Kidney (tissue), 14 donors: ENCODE measurements around the gene FFAR1. TPM values are rescaled to one million over a fixed set of nuclear protein-coding genes. Genes with fewer than 3 reads are reported as not detected.

Source experiments
- DNase-seq, 5 donors: peaks; one replicate each; pipeline ENCODE4 v3.0.0-alpha.2; 2013 to 2020
- FAIRE-seq: peaks from 2 replicates; lab custom pipeline; 2012; peaks lifted over from hg19 to GRCh38; lab: Jason Lieb, UNC
- H3K27ac ChIP-seq, 2 donors: one replicate each; pipeline ENCODE4 v1.7.0; 2013; ENCODE audit warnings: low read depth in 2 of 2, low read length in 2 of 2, inconsistent platforms in 1 of 2
- H3K27me3 ChIP-seq: one replicate; pipeline ENCODE4 v1.7.1; 2013; ENCODE audit warnings: low read length, inconsistent platforms; ENCODE audit not compliant: control insufficient read depth, insufficient read depth
- H3K36me3 ChIP-seq, 3 donors: one replicate each; pipeline versions ENCODE4 v1.7.0 to v1.7.1; 2013; ENCODE audit warnings: low read length in 3 of 3, control low read depth in 1 of 3, inconsistent platforms in 1 of 3; ENCODE audit not compliant: insufficient read depth in 3 of 3, control insufficient read depth in 2 of 3
- H3K4me1 ChIP-seq, 3 donors: one replicate each; pipeline versions ENCODE4 v1.7.0 to v1.7.1; 2013; ENCODE audit warnings: low read length in 3 of 3, inconsistent platforms in 1 of 3, low read depth in 1 of 3; ENCODE audit not compliant: control insufficient read depth in 2 of 3, insufficient read depth in 2 of 3
- H3K4me3 ChIP-seq, 3 donors: one replicate each; pipeline versions ENCODE4 v1.7.0 to v1.8.1; 2013; ENCODE audit warnings: low read length in 3 of 3, control low read depth in 1 of 3, inconsistent platforms in 1 of 3
- H3K9ac ChIP-seq, 3 donors: one replicate each; pipeline versions ENCODE4 v1.7.0 to v1.7.1; 2013; ENCODE audit warnings: low read length in 3 of 3, control low read depth in 1 of 3, inconsistent platforms in 1 of 3
- H3K9me3 ChIP-seq, 3 donors: one replicate each; pipeline versions ENCODE4 v1.7.0 to v1.7.1; 2013; ENCODE audit warnings: low read length in 3 of 3, control low read depth in 1 of 3, inconsistent platforms in 1 of 3; ENCODE audit not compliant: control insufficient read depth in 2 of 3, insufficient read depth in 1 of 3
- intact Hi-C: fragments of 100-400 bp; cut with DNase I; formaldehyde crosslinking; loops from one replicate; pipeline ENCODE4 v1.11.1; 2022
- polyA plus RNA-seq: library from polyadenylated mRNA; stranded (reverse); fragments of 350-450 nt; fragmentation: Illumina TruSeq; extraction: RNeasy Lipid Tissue Mini Kit (QIAGEN cat#74804); gene quantifications from one replicate; pipeline ENCODE4 v1.2.3, GENCODE V29; 2014; ENCODE audit warnings: low read depth, low replicate concordance; ENCODE audit not compliant: insufficient read depth
- total RNA-seq: library from RNA; stranded (reverse); fragmentation: NEBNext Ultra II Directional; extraction: Animal tissue kit (Norgen Biotek cat#: 25700); gene quantifications from one replicate; pipeline ENCODE4 v1.2.1, GENCODE V29; 2021
- TF ChIP-seq, protein P1 (sequence below): IDR thresholded peaks from 3 replicates; pipeline ENCODE4 v1.5.1; 2012; ENCODE audit warnings: mild to moderate bottlenecking, moderate library complexity, borderline replicate concordance; ENCODE audit not compliant: insufficient read depth; ENCODE audit errors: extremely low read depth
- donor health status: control.
- donor health status: control.
- donor health status: control.
- donor health status: control.
- donor health status: control.
- donor health status: DM: yes; HTN: yes; CAD: no.
- donor health status: Normal renal cell carcinoma (clear cell type).

FFAR1 gene
- total and polyA plus RNA-seq, 2 donors from 2014 or later = not detected

DNA sequence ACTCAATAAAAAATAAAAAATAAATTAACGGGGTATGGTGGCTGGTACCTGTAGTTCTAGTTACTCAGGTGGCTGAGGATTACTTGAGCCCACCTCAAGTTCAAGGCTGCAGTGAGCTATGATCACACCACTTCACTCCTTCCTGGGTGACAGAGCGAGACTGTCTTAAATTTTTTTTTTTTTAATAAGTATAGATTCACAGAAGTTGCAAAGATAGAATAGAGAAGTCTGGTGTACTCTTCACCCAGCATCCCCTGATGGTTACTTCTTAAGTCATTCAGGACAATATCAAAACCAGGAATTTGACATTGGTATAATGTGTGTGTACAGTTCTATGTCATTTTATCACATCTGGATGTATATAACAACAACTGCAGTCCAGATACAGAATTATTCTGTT is 26.4 kb upstream of the FFAR1 start:
- FAIRE-seq = no peak
- Histone ChIP-seq H3K9me3 (peaks cover 0 to 5% (median 2%) of the 10 kb centered on the region in 3 donors), H3K27me3 (no peaks in the 10 kb centered on the region), H3K4me3 (no peak overlapping the region), H3K36me3 (no peaks in the 10 kb centered on the region), H3K27ac (no peak overlapping the region), H3K9ac (no peak overlapping the region), H3K4me1 (peaks cover 0 to 6% (median 0%) of the 10 kb centered on the region in 3 donors)
- DNase-seq = no peak
- TF ChIP-seq, protein P1, sequence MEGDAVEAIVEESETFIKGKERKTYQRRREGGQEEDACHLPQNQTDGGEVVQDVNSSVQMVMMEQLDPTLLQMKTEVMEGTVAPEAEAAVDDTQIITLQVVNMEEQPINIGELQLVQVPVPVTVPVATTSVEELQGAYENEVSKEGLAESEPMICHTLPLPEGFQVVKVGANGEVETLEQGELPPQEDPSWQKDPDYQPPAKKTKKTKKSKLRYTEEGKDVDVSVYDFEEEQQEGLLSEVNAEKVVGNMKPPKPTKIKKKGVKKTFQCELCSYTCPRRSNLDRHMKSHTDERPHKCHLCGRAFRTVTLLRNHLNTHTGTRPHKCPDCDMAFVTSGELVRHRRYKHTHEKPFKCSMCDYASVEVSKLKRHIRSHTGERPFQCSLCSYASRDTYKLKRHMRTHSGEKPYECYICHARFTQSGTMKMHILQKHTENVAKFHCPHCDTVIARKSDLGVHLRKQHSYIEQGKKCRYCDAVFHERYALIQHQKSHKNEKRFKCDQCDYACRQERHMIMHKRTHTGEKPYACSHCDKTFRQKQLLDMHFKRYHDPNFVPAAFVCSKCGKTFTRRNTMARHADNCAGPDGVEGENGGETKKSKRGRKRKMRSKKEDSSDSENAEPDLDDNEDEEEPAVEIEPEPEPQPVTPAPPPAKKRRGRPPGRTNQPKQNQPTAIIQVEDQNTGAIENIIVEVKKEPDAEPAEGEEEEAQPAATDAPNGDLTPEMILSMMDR = no peak
- intact Hi-C loops = no loop called here

DNA sequence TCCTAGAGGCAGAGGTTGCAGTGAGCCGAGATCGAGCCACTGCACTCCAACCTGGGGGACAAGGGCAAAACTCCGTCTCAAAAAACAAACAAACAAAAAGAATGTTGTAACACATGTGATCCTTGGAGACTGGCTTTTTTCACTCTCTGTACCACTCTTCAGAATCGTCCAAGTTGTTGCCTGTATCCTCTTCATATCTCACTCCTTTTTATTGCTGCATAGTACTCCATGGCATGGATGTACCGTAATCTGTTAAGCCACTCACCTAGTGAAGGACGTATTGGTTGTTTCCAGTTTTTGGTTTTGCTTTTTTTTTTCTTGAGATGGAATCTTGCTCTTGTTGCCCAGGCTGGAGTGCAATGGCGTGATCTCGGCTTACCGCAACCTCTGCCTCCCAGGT is 25.7 kb upstream of the FFAR1 start:
- Histone ChIP-seq H3K9ac (no peak overlapping the region), H3K36me3 (no peaks in the 10 kb centered on the region), H3K4me3 (no peak overlapping the region), H3K27ac (no peak overlapping the region), H3K9me3 (peaks cover 0 to 5% (median 2%) of the 10 kb centered on the region in 3 donors), H3K27me3 (no peaks in the 10 kb centered on the region), H3K4me1 (peaks cover 0 to 6% (median 0%) of the 10 kb centered on the region in 3 donors)
- TF ChIP-seq, protein P1 = no peak
- FAIRE-seq (no peak), DNase-seq (no peak)
- intact Hi-C loops = no loop called here

DNA sequence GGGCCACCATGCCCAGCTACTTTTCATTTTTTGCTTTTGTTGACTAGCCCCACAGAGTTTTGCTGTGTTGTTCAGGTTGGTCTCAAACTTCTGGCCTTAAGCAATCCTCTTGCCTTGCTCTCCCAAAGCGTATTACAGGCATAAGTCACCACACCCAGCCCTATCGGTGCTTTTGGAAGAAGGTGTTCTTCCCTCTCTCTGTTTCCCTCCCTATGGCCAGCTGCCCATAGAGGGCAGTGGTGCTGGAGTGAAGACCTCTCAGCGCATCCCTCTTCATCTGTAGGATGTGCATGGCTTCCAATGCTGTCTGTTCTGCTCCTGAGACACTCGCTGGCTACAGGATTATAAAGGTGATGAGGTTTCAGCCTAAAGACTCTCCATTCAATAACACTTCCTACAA is 20.1 kb upstream of the FFAR1 start:
- TF ChIP-seq, protein P1 = no peak
- Histone ChIP-seq H3K36me3 (no peaks in the 10 kb centered on the region), H3K27me3 (no peaks in the 10 kb centered on the region), H3K9me3 (no peaks in the 10 kb centered on the region), H3K9ac (no peak overlapping the region), H3K27ac (no peak overlapping the region), H3K4me1 (no peaks in the 10 kb centered on the region), H3K4me3 (no peak overlapping the region)
- DNase-seq (no peak), FAIRE-seq (no peak)
- intact Hi-C loops = no loop called here

DNA sequence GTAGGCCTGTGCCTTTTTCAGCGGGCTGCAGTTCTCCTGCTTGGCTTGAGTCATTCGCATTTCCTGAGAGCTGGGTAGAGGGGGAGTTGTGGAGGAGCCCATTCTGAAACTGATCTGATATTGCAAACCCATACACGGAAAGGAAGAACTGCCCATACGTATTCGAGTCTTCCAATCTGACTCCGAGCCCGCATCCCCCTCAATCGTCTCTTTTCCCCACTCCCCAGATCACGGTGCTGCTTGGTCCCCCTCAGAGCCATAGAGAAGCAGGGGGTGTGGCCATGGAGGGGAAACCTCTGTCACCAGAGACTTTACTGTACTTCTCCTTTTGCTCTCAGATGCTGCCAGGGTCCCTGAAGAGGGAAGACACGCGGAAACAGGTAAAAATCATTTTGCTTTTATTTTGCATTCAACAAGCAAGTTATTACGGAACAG is 18.8 kb upstream of the FFAR1 start, which contains the start of gene CD22:
Gene CD22 (plus strand): TSS at position 337 of the 435 bp plus-strand sequence. CDS start 2,854 bp downstream, outside the sequence.
- FAIRE-seq (no peak), DNase-seq (no peak)
- no peaks in the 10 kb centered on the region for H3K4me1 ChIP-seq
- H3K27me3 ChIP-seq = no peaks in the 10 kb centered on the region
- no peaks in the 10 kb centered on the region for H3K9me3 ChIP-seq
- no peaks in the 10 kb centered on the region for H3K36me3 ChIP-seq
- intact Hi-C loops = no loop called here
- no peak within 1 kb of the TSS for H3K27ac ChIP-seq
- TF ChIP-seq, protein P1 = no peak
- H3K9ac ChIP-seq = no peak within 1 kb of the TSS
- no peak within 1 kb of the TSS for H3K4me3 ChIP-seq
